Prostate gland (tissue), 2 donors: ENCODE measurements around the gene TMTC1. TPM values are rescaled to one million over a fixed set of nuclear protein-coding genes. Genes with fewer than 3 reads are reported as not detected.

Source experiments
- DNase-seq: peaks from one replicate; pipeline ENCODE4 v3.0.0-alpha.2; 2019; ENCODE audit warnings: low spot score
- H3K27ac ChIP-seq, 2 donors: fragments of 200-600 bp; sonication (generic); 2 replicates each; pipeline ENCODE4 v1.5.1; 2017 to 2019
- H3K27me3 ChIP-seq: fragments of 200-600 bp; sonication (generic); replicated peaks from 2 replicates; pipeline ENCODE4 v1.5.1; 2019; ENCODE audit not compliant: insufficient read depth
- H3K36me3 ChIP-seq, 2 donors: fragments of 200-600 bp; sonication (generic); 1 replicate in 1 of 2; 2 replicates in 1 of 2; pipeline versions ENCODE4 v1.5.1 to v1.8.1; 2017 to 2019
- H3K4me1 ChIP-seq: fragments of 200-600 bp; sonication (generic); replicated peaks from 2 replicates; pipeline ENCODE4 v1.5.1; 2019
- H3K4me3 ChIP-seq, 2 donors: fragments of 200-600 bp; sonication (generic); 2 replicates each; pipeline ENCODE4 v1.5.1; 2017 to 2019
- H3K9me3 ChIP-seq: fragments of 200-600 bp; sonication (generic); 2 replicates; pipeline ENCODE4 v1.5.1; 2017
- POLR2A ChIP-seq: fragments of 450-650 bp; IDR thresholded peaks from one replicate; pipeline ENCODE4 v1.6.1; 2016; ENCODE audit warnings: antibody characterized with exemption, mild to moderate bottlenecking
- POLR2AphosphoS5 ChIP-seq: sonication (generic); formaldehyde crosslinking; IDR thresholded peaks from one replicate; pipeline ENCODE4 v1.6.1; 2017; ENCODE audit warnings: antibody characterized with exemption
- WGBS: methylation state at CpG from one replicate; pipeline ENCODE4 v1.1.5; 2018; 5-methylcytosine and 5-hydroxymethylcytosine counted together
- intact Hi-C: fragments of 100-400 bp; cut with DNase I; formaldehyde crosslinking; loops from one replicate; pipeline ENCODE4 v1.14.2; 2022
- total RNA-seq, 2 donors: library from RNA; depleted of rRNA; stranded (reverse); fragments of >200 nt; gene quantifications; one replicate each; pipeline ENCODE4 v1.1.0, GENCODE V29; 2016
- TF ChIP-seq, protein P1 (sequence below), 4 experiments: fragments of 200-600 bp in 2 of 4; fragments of 450-650 bp in 2 of 4; sonication (generic) in 2 of 4; IDR thresholded peaks; 1 replicate in 3 of 4; 2 replicates in 1 of 4; pipeline ENCODE4 v1.5.1; 2016 to 2019; ENCODE audit warnings: antibody characterized with exemption in 4 of 4, mild to moderate bottlenecking in 2 of 4, moderate library complexity in 2 of 4

TMTC1 gene
- total RNA-seq, 2 donors from 2014 or later: 12.9 to 25.2 TPM

DNA sequence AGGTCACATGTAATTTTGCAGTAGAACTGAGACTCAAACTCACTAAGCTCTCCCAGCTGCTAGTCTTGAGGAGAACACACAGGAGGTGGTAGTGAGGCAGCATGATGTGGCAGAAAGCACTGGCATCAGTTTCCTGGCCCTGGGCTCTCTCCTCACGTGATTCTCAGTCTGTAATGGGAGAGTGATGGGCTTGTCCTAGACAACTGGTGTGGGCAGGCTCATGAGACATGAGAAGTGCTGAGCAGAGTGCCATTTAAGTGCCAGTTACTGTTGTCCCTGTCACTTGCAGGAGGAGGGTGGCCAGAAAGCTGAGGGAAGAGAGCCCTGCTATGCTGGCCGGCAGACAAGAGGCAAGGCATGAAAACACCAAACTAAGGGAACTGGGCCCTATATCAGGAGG lies 237.7 kb downstream of the TMTC1 start:
- intact Hi-C loops: no loop called here
- H3K27ac ChIP-seq: no peak overlapping the region

DNA sequence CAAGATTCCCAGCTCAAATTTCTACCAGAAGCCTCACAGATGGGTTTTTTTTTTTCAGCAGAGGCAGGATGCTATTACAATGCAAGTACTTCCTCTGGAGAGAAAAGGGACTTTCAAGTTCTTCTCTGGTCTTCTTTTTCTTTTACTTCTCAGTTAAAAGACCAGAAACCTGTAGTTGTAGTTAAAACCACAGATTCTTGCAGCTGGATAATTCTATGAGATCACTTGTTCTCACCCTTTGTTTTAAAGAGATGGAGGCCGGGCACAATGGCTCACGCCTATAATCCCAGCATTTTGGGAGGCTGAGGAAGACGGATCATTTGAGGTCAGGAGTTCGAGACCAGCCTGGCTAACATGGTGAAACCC lies 238.7 kb downstream of the TMTC1 start:
- WGBS: 99% methylated on average over 4 of the region's 4 CpGs
- no peaks in the 10 kb centered on the region for H3K9me3 ChIP-seq
- H3K27ac ChIP-seq: no peak overlapping the region
- no peaks in the 10 kb centered on the region for H3K27me3 ChIP-seq
- TF ChIP-seq, protein P1, sequence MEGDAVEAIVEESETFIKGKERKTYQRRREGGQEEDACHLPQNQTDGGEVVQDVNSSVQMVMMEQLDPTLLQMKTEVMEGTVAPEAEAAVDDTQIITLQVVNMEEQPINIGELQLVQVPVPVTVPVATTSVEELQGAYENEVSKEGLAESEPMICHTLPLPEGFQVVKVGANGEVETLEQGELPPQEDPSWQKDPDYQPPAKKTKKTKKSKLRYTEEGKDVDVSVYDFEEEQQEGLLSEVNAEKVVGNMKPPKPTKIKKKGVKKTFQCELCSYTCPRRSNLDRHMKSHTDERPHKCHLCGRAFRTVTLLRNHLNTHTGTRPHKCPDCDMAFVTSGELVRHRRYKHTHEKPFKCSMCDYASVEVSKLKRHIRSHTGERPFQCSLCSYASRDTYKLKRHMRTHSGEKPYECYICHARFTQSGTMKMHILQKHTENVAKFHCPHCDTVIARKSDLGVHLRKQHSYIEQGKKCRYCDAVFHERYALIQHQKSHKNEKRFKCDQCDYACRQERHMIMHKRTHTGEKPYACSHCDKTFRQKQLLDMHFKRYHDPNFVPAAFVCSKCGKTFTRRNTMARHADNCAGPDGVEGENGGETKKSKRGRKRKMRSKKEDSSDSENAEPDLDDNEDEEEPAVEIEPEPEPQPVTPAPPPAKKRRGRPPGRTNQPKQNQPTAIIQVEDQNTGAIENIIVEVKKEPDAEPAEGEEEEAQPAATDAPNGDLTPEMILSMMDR (IDR thresholded peaks at IDR 0.05): no peak
- TF ChIP-seq POLR2AphosphoS5 (no peak), POLR2A (no peak)
- no peaks in the 10 kb centered on the region for H3K36me3 ChIP-seq
- no peak for DNase-seq
- H3K4me3 ChIP-seq: no peak overlapping the region
- H3K4me1 ChIP-seq: no peaks in the 10 kb centered on the region
- intact Hi-C loops: no loop called here

More for the DNA sequence above, 237.7 kb downstream of the TMTC1 start:
- 86% methylated on average over 2 of the region's 2 CpGs for WGBS
- no peak for DNase-seq
- no peak overlapping the region for H3K4me3 ChIP-seq
- no peaks in the 10 kb centered on the region for H3K4me1 ChIP-seq
- H3K27me3 ChIP-seq: no peaks in the 10 kb centered on the region
- no peaks in the 10 kb centered on the region for H3K36me3 ChIP-seq
- no peaks in the 10 kb centered on the region for H3K9me3 ChIP-seq
- TF ChIP-seq POLR2A: no peak
- TF ChIP-seq, protein P1 (IDR thresholded peaks at IDR 0.05): no peak

DNA sequence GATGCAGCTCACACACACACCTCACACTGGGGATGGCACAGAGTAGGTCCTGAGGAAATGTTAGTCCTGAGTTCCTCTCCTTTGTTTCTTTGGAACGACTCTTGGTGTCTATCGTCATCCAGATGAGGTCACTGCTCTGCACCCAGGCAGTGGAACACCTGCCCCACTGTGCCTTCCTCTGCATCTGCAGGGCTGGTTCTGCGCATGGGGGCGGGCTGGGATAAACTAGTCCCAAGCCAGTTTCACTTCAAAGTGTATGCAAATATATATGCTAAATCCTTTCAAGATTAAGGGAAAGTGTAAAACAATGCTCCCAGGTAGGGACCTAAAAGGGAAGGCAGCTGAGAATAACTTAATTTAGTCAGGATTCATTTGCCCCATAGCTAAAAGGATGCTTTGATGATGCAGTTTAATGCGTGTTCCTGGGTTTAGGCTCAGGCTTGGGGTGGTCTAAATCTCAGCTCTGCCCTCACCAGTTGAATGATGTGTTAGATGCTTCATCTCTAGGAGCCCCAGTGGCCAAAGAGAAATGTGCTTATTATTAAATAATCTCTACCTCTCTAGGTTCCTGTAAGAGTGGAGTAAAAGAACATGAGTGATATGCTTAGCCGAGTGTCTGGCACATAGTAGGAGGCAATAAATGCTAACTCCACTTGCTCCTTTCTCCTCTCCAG lies 239.2 kb downstream of the TMTC1 start:
- intact Hi-C loops: no loop called here
- 89% methylated on average over 6 of the region's 6 CpGs for WGBS
- TF ChIP-seq POLR2AphosphoS5 (no peak), POLR2A (no peak)
- TF ChIP-seq, protein P1 (IDR thresholded peaks at IDR 0.05): no peak
- DNase-seq: no peak
- Histone ChIP-seq H3K4me3 (no peak overlapping the region), H3K36me3 (no peaks in the 10 kb centered on the region), H3K27ac (no peak overlapping the region), H3K4me1 (no peaks in the 10 kb centered on the region), H3K9me3 (no peaks in the 10 kb centered on the region), H3K27me3 (no peaks in the 10 kb centered on the region)

DNA sequence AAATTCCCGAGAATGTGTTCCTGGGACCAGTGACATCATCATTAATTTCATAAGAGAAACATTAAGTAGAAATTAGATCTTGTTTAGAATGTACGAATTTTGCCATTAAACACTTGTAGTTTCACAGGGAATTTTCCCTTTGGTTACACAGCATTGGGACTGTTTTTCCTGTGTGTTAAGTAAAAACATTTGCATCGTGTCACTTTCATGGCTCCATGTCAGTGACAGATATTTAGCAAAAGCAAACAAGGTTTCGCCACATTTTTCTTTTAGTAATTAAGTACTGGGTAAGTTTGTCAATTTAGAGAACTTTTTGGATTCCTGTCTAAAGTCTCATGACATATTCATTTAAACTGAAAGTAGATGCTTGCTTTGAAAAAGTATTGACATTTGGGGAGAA lies 240.7 kb downstream of the TMTC1 start:
- H3K4me1 ChIP-seq: no peaks in the 10 kb centered on the region
- H3K27ac ChIP-seq: no peak overlapping the region
- no peaks in the 10 kb centered on the region for H3K36me3 ChIP-seq
- DNase-seq: no peak
- H3K4me3 ChIP-seq: no peak overlapping the region
- TF ChIP-seq POLR2AphosphoS5 (no peak), POLR2A (no peak)
- TF ChIP-seq, protein P1 (IDR thresholded peaks at IDR 0.05): no peak
- no peaks in the 10 kb centered on the region for H3K9me3 ChIP-seq
- WGBS: 62% methylated on average over 4 of the region's 4 CpGs
- no peaks in the 10 kb centered on the region for H3K27me3 ChIP-seq
- intact Hi-C loops: no loop called here

DNA sequence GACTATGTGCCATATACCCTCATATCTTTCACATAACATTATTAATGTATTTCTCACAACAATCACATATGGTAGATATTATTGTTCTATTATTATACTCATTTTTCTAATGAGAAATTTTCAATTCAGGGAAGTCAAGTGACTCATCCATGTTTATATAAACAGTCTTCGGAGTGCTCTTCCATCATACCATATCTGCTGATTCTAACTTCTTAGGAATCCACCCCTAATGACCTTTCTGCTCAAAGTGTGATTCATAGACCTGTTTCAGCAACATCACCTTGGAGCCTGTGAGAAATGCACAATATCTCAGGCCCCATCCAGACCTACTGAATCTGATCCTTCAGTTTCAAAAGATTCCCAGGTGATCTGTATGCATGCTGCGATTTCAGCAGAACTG lies 246.4 kb downstream of the TMTC1 start:
- Histone ChIP-seq H3K27me3 (no peaks in the 10 kb centered on the region), H3K27ac (no peak overlapping the region), H3K4me1 (no peaks in the 10 kb centered on the region), H3K4me3 (no peak overlapping the region), H3K9me3 (no peaks in the 10 kb centered on the region), H3K36me3 (no peaks in the 10 kb centered on the region)
- TF ChIP-seq POLR2A (no peak), POLR2AphosphoS5 (no peak)
- TF ChIP-seq, protein P1 (IDR thresholded peaks at IDR 0.05): no peak
- no peak for DNase-seq
- 81% methylated on average over 2 of the region's 2 CpGs for WGBS
- intact Hi-C loops: no loop called here
